HEK293T (cell line): ENCODE measurements around the gene ABCB1.
A peak's percentile ranks its signal among the peaks of the same experiment; 100 is the strongest.
"Not testable (repeated sequence)": the region's sequence is repeated elsewhere in the genome, so short reads cannot be mapped to it uniquely, and the experiment has no call there.

ENCODE experiments used
- CTCF ChIA-PET: fragments of 350-600 bp; formaldehyde crosslinking; extraction: SDS; loops from one replicate; lab custom pipeline; 2021; ENCODE audit warnings: antibody characterized with exemption, inconsistent platforms; lab: Yijun Ruan, JAX
- POLR2A ChIA-PET: fragments of 350-600 bp; formaldehyde crosslinking; extraction: SDS; loops from one replicate; lab custom pipeline; 2020; ENCODE audit warnings: antibody characterized with exemption, inconsistent platforms; lab: Yijun Ruan, JAX
- DNase-seq: peaks from one replicate; pipeline ENCODE4 v3.0.0; 2012; ENCODE audit warnings: mixed read lengths; ENCODE audit errors: extremely low spot score
- ARNT ChIP-seq: fragments of 450-650 bp; IDR thresholded peaks from 2 replicates; pipeline ENCODE4 v1.6.1; 2017; ENCODE audit warnings: mild to moderate bottlenecking
- BHLHE40 ChIP-seq: fragments of 450-650 bp; IDR thresholded peaks from 2 replicates; pipeline ENCODE4 v1.6.1; 2016; ENCODE audit warnings: mild to moderate bottlenecking, moderate library complexity, borderline replicate concordance
- CTBP1 ChIP-seq: fragments of 450-650 bp; IDR thresholded peaks from 2 replicates; pipeline ENCODE4 v1.6.1; 2016; ENCODE audit warnings: borderline replicate concordance
- ELF4 ChIP-seq: fragments of 450-650 bp; IDR thresholded peaks from 2 replicates; pipeline ENCODE4 v1.6.1; 2017; ENCODE audit warnings: antibody characterized with exemption
- FOXA1 ChIP-seq: fragments of 450-650 bp; IDR thresholded peaks from 2 replicates; pipeline ENCODE4 v1.6.1; 2016; ENCODE audit warnings: mild to moderate bottlenecking
- FOXK2 ChIP-seq: fragments of 450-650 bp; IDR thresholded peaks from 2 replicates; pipeline ENCODE4 v1.6.1; 2016; ENCODE audit warnings: mild to moderate bottlenecking
- FOXM1 ChIP-seq: fragments of 450-650 bp; IDR thresholded peaks from 2 replicates; pipeline ENCODE4 v1.6.1; 2017; ENCODE audit warnings: mild to moderate bottlenecking, borderline replicate concordance
- HDGF ChIP-seq: fragments of 450-650 bp; IDR thresholded peaks from 2 replicates; pipeline ENCODE4 v1.6.1; 2017; ENCODE audit warnings: antibody characterized with exemption, borderline replicate concordance
- L3MBTL2 ChIP-seq: fragments of 450-650 bp; conservative IDR thresholded peaks from 2 replicates; pipeline ENCODE4 v1.6.1; 2016; ENCODE audit warnings: mild to moderate bottlenecking
- LEF1 ChIP-seq: fragments of 450-650 bp; IDR thresholded peaks from 2 replicates; pipeline ENCODE4 v1.6.1; 2017; ENCODE audit warnings: mild to moderate bottlenecking, borderline replicate concordance
- NFRKB ChIP-seq: fragments of 450-650 bp; IDR thresholded peaks from 2 replicates; pipeline ENCODE4 v1.6.1; 2016; ENCODE audit warnings: mild to moderate bottlenecking, moderate library complexity
- SP1 ChIP-seq: fragments of 450-650 bp; IDR thresholded peaks from 2 replicates; pipeline ENCODE4 v1.6.1; 2017
- SUZ12 ChIP-seq: fragments of 450-650 bp; IDR thresholded peaks from 2 replicates; pipeline ENCODE4 v1.6.1; 2016; ENCODE audit warnings: mild to moderate bottlenecking
- TARDBP ChIP-seq: fragments of 450-650 bp; IDR thresholded peaks from 2 replicates; pipeline ENCODE4 v1.6.1; 2016
- ZNF384 ChIP-seq: fragments of 450-650 bp; IDR thresholded peaks from 2 replicates; pipeline ENCODE4 v1.6.1; 2016
- TF ChIP-seq, protein P1 (sequence below): fragments of 450-650 bp; IDR thresholded peaks from 2 replicates; pipeline ENCODE4 v1.6.1; 2016

The ABCB1 gene

DNA sequence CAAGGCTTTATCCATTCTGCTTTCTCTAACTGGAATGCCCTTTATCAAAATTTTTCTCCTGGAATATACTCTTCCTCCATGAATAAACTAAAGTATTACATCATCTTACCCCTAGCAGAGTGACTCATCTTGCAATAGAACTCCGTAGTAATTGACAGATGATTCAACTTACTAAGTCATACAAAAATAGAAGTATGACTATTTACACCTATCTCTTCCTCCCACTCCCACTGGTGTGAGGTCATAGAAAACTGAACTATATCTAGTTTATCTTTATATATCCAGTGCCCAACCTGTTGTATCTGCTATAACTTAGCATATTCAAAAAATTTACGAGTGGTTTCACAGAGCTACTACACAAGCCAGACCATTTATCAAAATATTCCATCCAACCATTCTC lies 26.1 kb downstream of the ABCB1 start:
- ChIA-PET CTCF (no interaction called here), POLR2A (no interaction called here)
- TF ChIP-seq HDGF (no peak), TARDBP (no peak)
- TF ChIP-seq, protein P1, sequence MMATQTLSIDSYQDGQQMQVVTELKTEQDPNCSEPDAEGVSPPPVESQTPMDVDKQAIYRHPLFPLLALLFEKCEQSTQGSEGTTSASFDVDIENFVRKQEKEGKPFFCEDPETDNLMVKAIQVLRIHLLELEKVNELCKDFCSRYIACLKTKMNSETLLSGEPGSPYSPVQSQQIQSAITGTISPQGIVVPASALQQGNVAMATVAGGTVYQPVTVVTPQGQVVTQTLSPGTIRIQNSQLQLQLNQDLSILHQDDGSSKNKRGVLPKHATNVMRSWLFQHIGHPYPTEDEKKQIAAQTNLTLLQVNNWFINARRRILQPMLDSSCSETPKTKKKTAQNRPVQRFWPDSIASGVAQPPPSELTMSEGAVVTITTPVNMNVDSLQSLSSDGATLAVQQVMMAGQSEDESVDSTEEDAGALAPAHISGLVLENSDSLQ: 0 out of 2 replicates have a peak, but pooled peaks have one; percentile 5
- DNase-seq: no peak

GRCh38 chr7:87572513-87572912 lies 28.2 kb downstream of the ABCB1 start:
- DNase-seq, POLR2A ChIA-PET, CTCF ChIA-PET: not testable (repeated sequence)

GRCh38 chr7:87570178-87570577 lies 30.5 kb downstream of the ABCB1 start:
- CTCF ChIA-PET: no interaction called here

DNA sequence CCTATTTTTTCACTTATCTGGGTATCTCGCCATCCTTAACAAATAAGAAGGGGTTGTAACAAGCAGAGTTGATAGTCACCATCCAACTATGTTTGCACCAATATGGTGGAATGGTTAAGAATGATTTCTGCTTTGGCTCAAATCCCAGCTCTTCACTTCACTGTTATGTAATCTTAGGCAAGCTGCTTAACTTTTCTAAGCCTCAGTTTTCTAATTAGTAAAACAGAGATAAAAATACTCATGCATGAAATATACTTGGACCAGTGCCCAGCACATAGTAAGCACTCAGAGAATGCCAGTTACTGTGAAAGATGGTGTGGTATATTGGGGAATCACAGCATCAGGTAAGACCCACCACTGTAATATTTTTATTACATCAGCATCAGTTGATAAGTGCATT lies 33.6 kb downstream of the ABCB1 start:
- ChIA-PET POLR2A (no interaction called here), CTCF (no interaction called here)
- DNase-seq: no peak
- no peak for TF ChIP-seq FOXK2
- no peak for TF ChIP-seq TARDBP
- TF ChIP-seq CTBP1: no peak
- TF ChIP-seq SUZ12: no peak
- TF ChIP-seq HDGF: no peak
- no peak for TF ChIP-seq ARNT
- TF ChIP-seq NFRKB: no peak
- TF ChIP-seq ZNF384: no peak
- TF ChIP-seq SP1: no peak
- TF ChIP-seq L3MBTL2: no peak
- no peak for TF ChIP-seq FOXA1
- TF ChIP-seq ELF4: no peak
- no peak for TF ChIP-seq FOXM1
- TF ChIP-seq, protein P1: no peak
- no peak for TF ChIP-seq BHLHE40
- no peak for TF ChIP-seq LEF1

More at GRCh38 chr7:87570178-87570577, 30.5 kb downstream of the ABCB1 start:
- TF ChIP-seq ZNF384 (no peak), SP1 (no peak), FOXK2 (no peak), FOXA1 (no peak), LEF1 (no peak), ELF4 (no peak), BHLHE40 (no peak), L3MBTL2 (no peak), CTBP1 (no peak)
- TF ChIP-seq, protein P1: no peak
- POLR2A ChIA-PET: no interaction called here
- no peak for DNase-seq

DNA sequence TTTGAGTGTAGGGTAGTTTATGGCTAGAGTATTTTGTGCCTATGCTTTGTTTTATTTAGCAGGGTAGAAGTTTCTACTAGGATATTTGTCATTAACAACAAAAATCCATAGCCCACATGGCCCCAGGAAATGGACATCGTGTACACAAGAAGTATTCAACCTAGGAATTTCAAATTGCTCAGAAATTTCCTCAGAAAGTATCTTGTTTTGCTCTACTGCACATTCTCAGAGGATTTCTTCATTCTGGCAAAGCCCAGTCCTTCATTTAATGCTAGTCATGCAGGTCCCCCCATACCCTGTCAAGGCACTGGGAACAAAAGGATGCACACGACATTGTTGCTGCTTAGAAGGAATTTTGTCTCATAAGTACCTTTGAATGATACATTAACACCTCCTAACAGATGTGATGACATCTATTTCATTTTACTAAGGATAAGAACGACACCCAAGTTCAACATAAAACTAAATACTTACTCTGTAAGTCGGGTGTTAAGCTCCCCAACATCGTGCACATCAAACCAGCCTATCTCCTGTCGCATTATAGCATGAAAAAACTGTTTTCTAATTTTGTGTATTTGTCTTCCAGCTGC lies 34.3 kb downstream of the ABCB1 start:
- TF ChIP-seq HDGF (no peak), ZNF384 (no peak), LEF1 (no peak), ELF4 (no peak), SP1 (no peak), L3MBTL2 (no peak), FOXM1 (no peak)
- no peak for DNase-seq
- POLR2A ChIA-PET: no interaction called here
- CTCF ChIA-PET: no interaction called here

DNA sequence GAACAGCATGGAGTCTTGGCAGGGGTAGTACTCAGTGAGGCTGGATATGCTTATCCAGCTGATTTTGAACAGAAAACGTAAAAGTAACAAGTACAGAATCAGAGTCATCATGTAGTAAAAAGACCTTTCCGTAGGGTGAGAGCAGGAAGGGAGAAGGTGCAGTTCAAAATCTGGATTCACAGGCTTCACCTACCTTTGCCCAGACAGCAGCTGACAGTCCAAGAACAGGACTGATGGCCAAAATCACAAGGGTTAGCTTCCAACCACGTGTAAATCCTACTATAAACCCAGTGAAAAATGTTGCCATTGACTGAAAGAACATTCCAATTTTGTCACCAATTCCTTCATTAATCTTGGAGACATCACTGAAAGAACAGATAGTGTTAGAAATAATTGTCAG lies 34.8 kb downstream of the ABCB1 start:
- CTCF ChIA-PET: no interaction called here
- TF ChIP-seq ZNF384 (no peak), SUZ12 (no peak), ARNT (no peak), LEF1 (no peak), HDGF (no peak), FOXM1 (no peak), FOXA1 (no peak), SP1 (no peak), BHLHE40 (no peak)
- POLR2A ChIA-PET: no interaction called here
- no peak for DNase-seq

- ChIA-PET CTCF (no interaction called here), POLR2A (no interaction called here)
- no peak for TF ChIP-seq CTBP1
- no peak for TF ChIP-seq FOXK2
- no peak for TF ChIP-seq L3MBTL2
- TF ChIP-seq FOXM1: no peak
- no peak for TF ChIP-seq NFRKB
- TF ChIP-seq LEF1: no peak
- no peak for TF ChIP-seq ZNF384
- TF ChIP-seq FOXA1: no peak
- TF ChIP-seq BHLHE40: no peak
- no peak for TF ChIP-seq SUZ12
- no peak for TF ChIP-seq ARNT
- no peak for TF ChIP-seq HDGF
- no peak for TF ChIP-seq ELF4
- no peak for TF ChIP-seq TARDBP
- TF ChIP-seq, protein P1: no peak
- TF ChIP-seq SP1: no peak
- peak; percentile 40 for DNase-seq
Measured at GRCh38 chr7:87564296-87564963, 36.3 kb downstream of the ABCB1 start.
